ENCODE results near the gene SYPL2.
A peak's percentile ranks its signal among the peaks of the same experiment; 100 is the strongest.

Gene SYPL2

GRCh38 chr1:109508001-109508872, 41.9 kb downstream of the SYPL2 start:
- Histone ChIP-seq H3K9me3 (ENCODE audit: control insufficient read depth, insufficient read depth, low read length) (no peaks in the 10 kb centered on the region), H3K27ac (ENCODE audit: low read depth, low read length) (no peak overlapping the region), H3K27me3 (ENCODE audit: control insufficient read depth, low read length) (peaks cover 34% of the 10 kb centered on the region), H3K79me2 (ENCODE audit: control insufficient read depth, low read length) (no peaks in the 10 kb centered on the region), H3K36me3 (ENCODE audit: control insufficient read depth, low read length) (no peaks in the 10 kb centered on the region), H3K4me3 (ENCODE audit: low read length) (no peak overlapping the region), H3K4me1 (ENCODE audit: control insufficient read depth, low read length) (peaks cover 6% of the 10 kb centered on the region), H3F3A (ENCODE audit: control insufficient read depth, insufficient read depth) (no peaks in the 10 kb centered on the region), H4K20me1 (ENCODE audit: control insufficient read depth, insufficient read depth, low read depth, low read length) (no peaks in the 10 kb centered on the region), H3K4me2 (ENCODE audit: low read length) (no peak overlapping the region), H3K9me2 (replicated peaks; ENCODE audit: control insufficient read depth, low read length) (no peaks in the 10 kb centered on the region)
- TF ChIP-seq EZH2phosphoT487 (IDR thresholded peaks at IDR 0.05; ENCODE audit: borderline replicate concordance, low read length) = no peak

GRCh38 chr1:109508873-109509175, 42.5 kb downstream of the SYPL2 start:
- Histone ChIP-seq H4K20me1 (ENCODE audit: control insufficient read depth, insufficient read depth, low read depth, low read length) (no peaks in the 10 kb centered on the region), H3K27me3 (ENCODE audit: control insufficient read depth, low read length) (peaks cover 34% of the 10 kb centered on the region), H3K4me1 (ENCODE audit: control insufficient read depth, low read length) (peaks cover 6% of the 10 kb centered on the region), H3K9me2 (replicated peaks; ENCODE audit: control insufficient read depth, low read length) (no peaks in the 10 kb centered on the region), H3K36me3 (ENCODE audit: control insufficient read depth, low read length) (no peaks in the 10 kb centered on the region), H3K4me3 (ENCODE audit: low read length) (no peak overlapping the region), H3K9me3 (ENCODE audit: control insufficient read depth, insufficient read depth, low read length) (no peaks in the 10 kb centered on the region), H3K4me2 (ENCODE audit: low read length) (peak overlapping the region; percentile 77; the same call in 1 of the 2 replicates), H3F3A (ENCODE audit: control insufficient read depth, insufficient read depth) (no peaks in the 10 kb centered on the region), H3K79me2 (ENCODE audit: control insufficient read depth, low read length) (no peaks in the 10 kb centered on the region), H3K27ac (ENCODE audit: low read depth, low read length) (no peak overlapping the region)
- TF ChIP-seq EZH2phosphoT487 (IDR thresholded peaks at IDR 0.05; ENCODE audit: borderline replicate concordance, low read length) (no peak), CTCF (IDR thresholded peaks at IDR 0.05; ENCODE audit: low read depth, low read length, poor library complexity, severe bottlenecking) (no peak)

- Histone ChIP-seq H3K36me3 (ENCODE audit: control insufficient read depth, low read length) (no peaks in the 10 kb centered on the region), H3K4me3 (ENCODE audit: low read length) (peak within 1 kb of the TSS; percentile 72), H3K27ac (ENCODE audit: low read depth, low read length) (no peak within 1 kb of the TSS), H3K79me2 (ENCODE audit: control insufficient read depth, low read length) (no peaks in the 10 kb centered on the region), H3K9me3 (ENCODE audit: control insufficient read depth, insufficient read depth, low read length) (no peaks in the 10 kb centered on the region), H3K27me3 (ENCODE audit: control insufficient read depth, low read length) (peaks cover 34% of the 10 kb centered on the region), H3K9me2 (replicated peaks; ENCODE audit: control insufficient read depth, low read length) (no peaks in the 10 kb centered on the region), H3K4me1 (ENCODE audit: control insufficient read depth, low read length) (peaks cover 6% of the 10 kb centered on the region), H3K4me2 (ENCODE audit: low read length) (peak within 1 kb of the TSS; percentile 77), H3F3A (ENCODE audit: control insufficient read depth, insufficient read depth) (no peaks in the 10 kb centered on the region), H4K20me1 (ENCODE audit: control insufficient read depth, insufficient read depth, low read depth, low read length) (no peaks in the 10 kb centered on the region)
- no peak for TF ChIP-seq CTCF (IDR thresholded peaks at IDR 0.05; ENCODE audit: low read depth, low read length, poor library complexity, severe bottlenecking)
- no peak for TF ChIP-seq EZH2phosphoT487 (IDR thresholded peaks at IDR 0.05; ENCODE audit: borderline replicate concordance, low read length)
These were observed 43.1 kb downstream of the SYPL2 start, which contains the start of gene AMIGO1 for GRCh38 chr1:109509176-109510134. Gene AMIGO1, minus strand, starts transcription at chr1:109509727. Its CDS starts 815 bp downstream, at chr1:109508912.
